Epidermal melanocyte (primary cell): ENCODE results near the gene SAG.

ENCODE experiments used
- DNase-seq: peaks from one replicate; pipeline ENCODE4 v3.0.0; 2011; ENCODE audit warnings: low spot score; ENCODE audit not compliant: insufficient read length

Gene SAG

GRCh38 chr2:233307565-233307964 lies at the start of gene SAG:
Gene SAG, plus strand, starts transcription at chr2:233307816. Its CDS starts 1,374 bp downstream, at chr2:233309190.
- DNase-seq: no peak

DNA sequence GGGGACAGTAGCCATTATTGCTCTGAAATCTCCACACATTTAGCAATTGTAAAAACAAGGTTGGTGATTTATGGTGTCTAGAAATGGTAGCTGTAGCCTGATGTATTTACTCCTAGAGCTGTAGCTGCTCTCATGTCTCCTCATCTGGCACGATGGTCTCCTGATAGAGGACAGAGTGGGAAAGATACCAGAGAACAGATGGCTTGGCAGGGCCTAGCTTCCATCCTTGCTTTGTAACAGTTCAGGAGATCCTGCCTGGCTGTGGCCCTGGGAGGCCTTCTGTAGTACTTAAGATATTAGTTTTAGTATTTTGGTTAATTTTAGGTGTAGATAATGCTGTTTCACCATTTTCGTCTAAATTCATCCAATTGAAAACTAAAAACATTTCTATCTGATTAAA lies 49.4 kb upstream of the SAG start:
- no peak for DNase-seq

GRCh38 chr2:233259730-233260129 lies 47.9 kb upstream of the SAG start:
- no peak for DNase-seq

GRCh38 chr2:233260661-233261060 lies 47.0 kb upstream of the SAG start:
- no peak for DNase-seq

- DNase-seq: no peak
Observed at GRCh38 chr2:233261819-233262555, 45.6 kb upstream of the SAG start.

- no peak for DNase-seq
Observed at GRCh38 chr2:233262562-233262961, 45.1 kb upstream of the SAG start.

GRCh38 chr2:233263045-233263570 lies 44.5 kb upstream of the SAG start:
- DNase-seq: no peak

- DNase-seq: no peak
Observed at GRCh38 chr2:233264667-233265066, 42.9 kb upstream of the SAG start.

DNA sequence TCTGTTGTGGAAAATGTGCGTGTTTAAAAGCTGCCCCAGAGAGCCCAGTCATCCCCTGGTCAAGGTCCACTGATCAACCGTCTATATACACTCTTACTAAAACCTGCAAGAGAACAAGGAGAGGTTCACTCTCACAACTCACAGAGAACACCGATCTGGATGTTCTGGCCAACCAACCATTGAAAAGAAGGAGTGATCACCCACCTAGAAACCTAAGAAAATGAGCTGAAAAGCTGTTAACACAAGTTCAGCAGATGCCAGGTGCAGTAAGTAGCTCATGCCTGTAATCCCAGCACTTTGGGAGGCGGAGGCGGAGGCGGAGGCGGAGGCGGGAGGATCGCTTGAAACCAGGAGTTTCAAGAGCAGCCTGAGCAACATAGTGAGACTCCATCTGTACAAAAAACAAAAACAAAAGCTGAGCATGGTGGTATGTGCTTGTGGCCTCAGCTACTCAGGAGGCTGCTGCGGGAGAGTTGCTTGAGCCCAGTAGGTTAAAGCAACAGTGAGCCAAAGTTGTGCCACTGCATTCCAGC lies 41.7 kb upstream of the SAG start:
- DNase-seq: no peak

GRCh38 chr2:233266481-233266880 lies 41.1 kb upstream of the SAG start:
- DNase-seq: no peak

GRCh38 chr2:233267516-233268245 lies 39.9 kb upstream of the SAG start:
- DNase-seq: no peak

DNA sequence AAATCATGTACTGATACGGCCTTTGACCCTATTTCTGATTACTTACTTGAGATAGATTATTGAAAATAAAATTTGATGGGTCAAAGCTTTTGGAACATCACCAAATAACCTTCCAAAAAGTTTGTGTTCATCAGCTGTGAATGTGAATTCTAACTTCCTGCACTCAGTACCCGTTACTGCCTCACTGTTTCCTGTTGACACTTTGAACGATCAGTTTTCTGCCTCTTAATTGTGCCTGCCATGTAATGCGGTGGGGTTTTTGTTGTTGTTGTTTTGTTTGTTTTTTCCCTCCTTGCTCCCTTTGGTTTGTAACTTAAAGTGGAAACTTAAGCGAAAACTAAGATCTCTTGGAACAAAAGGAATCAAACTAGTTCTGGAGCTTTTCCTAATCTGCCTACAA lies 37.2 kb upstream of the SAG start:
- DNase-seq: no peak

DNA sequence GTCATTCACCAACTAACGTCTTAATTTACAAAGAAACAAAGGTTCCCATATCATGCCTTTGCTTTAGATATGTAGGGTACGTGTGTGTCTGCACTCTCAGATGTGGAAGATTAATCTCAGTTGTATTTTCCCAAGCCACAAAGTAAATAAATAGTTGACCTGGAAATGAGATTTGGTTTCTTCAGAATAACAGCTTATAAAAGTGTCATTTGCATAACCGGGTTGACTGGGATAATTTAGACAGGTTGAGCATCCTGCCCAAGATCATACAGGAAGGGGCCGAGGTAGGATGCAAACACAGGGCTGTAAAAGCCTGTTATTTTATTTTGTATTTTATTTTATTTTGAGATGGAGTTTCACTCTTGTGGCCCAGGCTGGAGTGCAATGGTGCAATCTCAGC lies 36.7 kb upstream of the SAG start:
- DNase-seq: no peak

DNA sequence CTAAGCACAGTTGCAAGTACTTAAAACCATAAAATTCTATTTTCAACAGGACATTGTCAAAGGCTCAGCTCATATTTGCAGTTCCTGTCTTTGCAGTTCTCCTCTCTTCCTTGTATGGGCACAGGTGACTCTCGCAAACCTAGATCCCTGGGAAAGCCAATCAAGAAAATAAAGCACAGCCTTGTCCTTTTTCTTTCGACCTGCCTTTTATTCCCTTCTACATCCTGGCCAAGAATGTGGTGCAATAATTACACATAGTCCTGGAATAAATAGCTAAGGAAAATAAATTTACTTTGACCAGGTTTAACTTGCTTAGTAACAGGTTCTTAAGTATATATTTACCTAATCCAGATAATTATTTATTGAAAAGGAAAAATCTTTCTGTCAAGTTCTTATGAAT lies 35.9 kb upstream of the SAG start:
- no peak for DNase-seq

GRCh38 chr2:233273120-233273519 lies 34.5 kb upstream of the SAG start:
- DNase-seq: no peak

DNA sequence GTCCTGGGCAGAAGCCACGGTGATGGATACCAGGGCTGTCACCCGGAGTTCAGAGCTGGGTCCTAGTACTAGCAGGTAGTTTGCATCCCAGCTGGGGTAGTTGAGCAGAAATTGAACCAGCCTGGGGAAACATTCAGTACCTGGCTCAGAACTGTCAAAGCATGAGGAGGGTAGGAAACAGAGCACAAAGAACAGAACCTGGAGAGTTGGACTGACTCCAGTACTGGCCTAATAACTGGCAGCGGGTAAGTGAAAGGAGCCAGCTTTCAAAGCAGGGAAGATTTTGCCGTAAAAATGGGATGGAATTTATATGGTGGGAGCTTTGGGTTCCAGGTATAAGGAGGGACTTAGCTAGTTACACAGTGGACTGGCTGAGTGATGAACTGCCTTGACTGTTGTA lies 32.4 kb upstream of the SAG start:
- DNase-seq: no peak

GRCh38 chr2:233278921-233279320 lies 28.7 kb upstream of the SAG start:
- no peak for DNase-seq

GRCh38 chr2:233280114-233280693 lies 27.4 kb upstream of the SAG start:
- DNase-seq: no peak

DNA sequence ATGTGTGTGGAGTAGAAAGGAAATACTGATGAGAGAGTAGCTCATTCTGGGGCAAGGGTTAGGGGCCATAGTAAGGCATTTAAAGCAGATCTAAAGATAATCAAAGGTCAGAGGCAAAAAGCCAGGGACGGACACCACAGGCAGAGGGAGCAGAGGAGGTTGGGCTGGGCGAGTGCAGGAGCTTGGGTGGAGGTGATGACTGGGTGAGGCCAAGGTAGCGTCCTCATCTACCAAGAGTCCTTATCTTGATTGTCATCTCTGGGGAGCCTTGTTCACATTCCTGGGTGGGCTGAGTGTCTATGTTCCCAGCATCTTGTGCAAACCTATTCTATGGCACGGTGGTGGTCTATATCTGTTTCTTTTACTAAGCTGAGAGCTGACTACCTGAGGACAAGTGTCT lies 26.1 kb upstream of the SAG start:
- DNase-seq: no peak

- no peak for DNase-seq
Observed at GRCh38 chr2:233281992-233282603, 25.5 kb upstream of the SAG start.

DNA sequence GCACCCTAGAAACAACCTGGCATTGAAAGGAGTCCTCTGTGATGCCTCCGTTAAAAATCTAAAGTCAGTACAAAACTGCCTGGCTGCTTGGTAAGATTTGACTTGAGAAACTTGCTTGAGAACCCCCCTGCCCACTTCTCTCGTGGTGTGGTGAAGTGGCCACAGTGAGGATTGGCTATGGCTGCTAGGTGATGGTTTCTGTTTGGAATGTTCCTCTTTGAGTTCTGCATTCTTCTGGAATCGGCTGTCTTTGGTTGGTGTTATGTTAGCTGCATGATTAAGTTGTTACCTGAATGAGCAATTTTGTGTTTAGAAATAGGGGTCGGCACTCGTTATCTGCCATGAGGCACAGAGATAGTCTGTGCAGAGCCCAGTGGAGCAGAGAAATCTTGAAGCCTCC lies 21.7 kb upstream of the SAG start:
- no peak for DNase-seq

DNA sequence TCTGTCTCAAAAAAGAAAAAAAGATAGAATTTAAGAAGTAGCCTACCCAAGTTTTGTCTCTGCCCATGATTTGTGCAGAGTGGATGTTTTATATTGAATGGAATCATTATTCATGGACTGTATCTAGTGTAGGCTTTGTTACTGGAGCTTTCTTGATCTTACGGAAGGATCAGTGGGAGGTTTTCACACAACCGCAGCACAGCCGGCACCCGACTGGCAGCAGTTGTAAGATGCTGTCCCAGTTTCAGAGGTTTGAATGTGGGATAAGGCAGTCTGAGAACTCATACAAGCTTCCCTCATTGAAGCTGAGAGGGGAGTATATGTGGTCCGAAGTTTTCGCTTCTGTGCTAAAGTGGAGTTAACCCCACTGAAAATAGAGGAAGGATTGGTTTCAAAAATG lies 19.7 kb upstream of the SAG start:
- DNase-seq: no peak
